HT-29 (cell line): ENCODE data around the gene MRPL17. TPM values are rescaled to one million over a fixed set of nuclear protein-coding genes. Genes with fewer than 3 reads are reported as not detected.
"Not testable (repeated sequence)": the region's sequence is repeated elsewhere in the genome, so short reads cannot be mapped to it uniquely, and the experiment has no call there.

Source experiments
- DNase-seq: peaks from one replicate; pipeline ENCODE4 v3.0.0-alpha.2; 2015; ENCODE audit warnings: low spot score
- total RNA-seq: library from RNA; depleted of rRNA; stranded (reverse); fragments of >200 nt; shearing (Covaris generic); gene quantifications from 2 replicates; pipeline ENCODE4 v1.2.3, GENCODE V29; 2014; rRNA removed

The MRPL17 gene
- total RNA-seq, result 94.8 and 99.8 TPM in 2 replicates

- peak; percentile 100 for DNase-seq
These were observed at the start of gene MRPL17 for GRCh38 chr11:6682936-6683861. Gene MRPL17, minus strand, starts transcription at chr11:6683340. Its CDS starts 44 bp downstream, at chr11:6683296.

DNA sequence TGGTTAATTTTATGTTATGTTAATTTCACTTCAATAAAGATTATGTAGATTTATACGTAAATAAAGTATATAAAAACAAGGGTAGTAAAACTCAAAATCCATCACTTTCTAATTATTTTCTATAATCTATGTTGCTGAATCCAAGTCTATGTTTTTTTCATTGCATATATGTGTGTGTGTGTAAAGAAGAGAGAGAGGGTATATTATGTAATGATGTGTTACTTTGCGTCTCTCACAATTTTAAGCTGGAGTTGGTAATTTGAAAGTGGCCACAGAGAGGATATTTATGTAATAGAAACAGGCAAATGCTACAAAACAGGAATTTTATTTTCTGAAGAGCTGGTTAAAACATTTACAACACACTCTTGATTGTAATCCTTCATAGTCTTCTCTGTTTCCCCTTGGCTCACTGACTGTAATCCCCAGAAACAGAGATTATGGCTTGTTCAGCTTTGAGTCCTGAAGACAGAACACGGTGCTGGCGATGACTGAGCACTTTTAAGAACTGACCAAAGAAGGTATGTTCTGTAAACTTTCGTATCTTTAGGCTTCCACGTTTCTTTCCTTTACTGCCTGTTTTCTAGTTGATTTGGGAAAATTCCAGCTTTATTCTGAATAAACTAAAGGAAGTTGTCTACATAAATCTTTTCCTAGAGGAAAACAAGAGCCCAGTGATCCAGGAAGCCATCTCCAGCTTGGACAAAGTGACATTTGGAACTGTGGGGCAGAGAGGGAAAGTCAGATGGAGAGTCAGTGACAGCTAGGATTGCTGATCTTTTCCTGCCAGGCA, 45.0 kb upstream of the MRPL17 start:
- DNase-seq, result no peak

GRCh38 chr11:6725386-6725896, 42.3 kb upstream of the MRPL17 start:
- no peak for DNase-seq

- DNase-seq, result no peak
These were observed 40.9 kb upstream of the MRPL17 start for GRCh38 chr11:6724013-6724412.

DNA sequence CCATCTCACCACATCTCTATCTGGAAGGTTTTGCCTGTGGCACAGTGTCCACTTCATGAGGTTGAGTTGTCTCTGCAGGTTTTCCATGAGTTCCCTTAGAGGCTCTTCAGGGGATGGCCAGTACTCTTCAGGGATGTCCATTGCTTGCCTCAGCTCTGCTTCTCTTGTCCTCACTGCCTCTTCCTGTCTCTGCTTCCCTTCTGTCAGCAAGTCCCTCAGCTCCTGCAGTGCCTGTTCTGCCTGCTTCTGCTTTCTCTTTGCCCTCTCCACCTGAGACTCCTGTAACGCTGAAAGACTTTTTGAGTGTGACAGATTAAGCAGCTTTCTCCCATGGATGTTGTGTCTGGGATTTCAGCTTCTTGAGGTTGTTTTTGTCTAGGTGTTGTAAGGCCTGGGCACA, 38.2 kb upstream of the MRPL17 start:
- no peak for DNase-seq

GRCh38 chr11:6719576-6719975, 36.4 kb upstream of the MRPL17 start:
- no peak for DNase-seq

DNA sequence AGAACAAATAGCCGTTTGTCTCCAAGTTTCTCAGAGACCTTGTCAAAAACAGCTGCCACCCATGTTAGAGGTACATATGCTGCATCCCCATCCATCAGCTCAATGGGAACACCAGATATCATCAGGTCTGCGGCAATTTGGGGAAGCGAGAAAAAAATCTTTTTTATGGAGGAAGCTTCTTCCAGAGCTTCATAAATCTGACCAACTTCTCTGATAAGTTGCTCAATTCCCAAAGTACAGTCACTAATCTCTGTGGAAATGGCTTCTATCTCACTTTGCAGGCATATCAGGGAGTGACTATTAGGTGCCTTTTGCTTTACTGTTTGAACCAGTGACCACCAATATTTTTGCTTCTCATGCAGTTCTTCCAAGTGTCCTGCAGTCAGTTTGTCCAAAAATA, 34.3 kb upstream of the MRPL17 start:
- no peak for DNase-seq

GRCh38 chr11:6711552-6711951, 28.4 kb upstream of the MRPL17 start:
- peak; percentile 49 for DNase-seq

GRCh38 chr11:6708876-6709275, 25.7 kb upstream of the MRPL17 start:
- no peak for DNase-seq

- peak; percentile 82 for DNase-seq
These were observed 22.9 kb upstream of the MRPL17 start for GRCh38 chr11:6705905-6706535.

DNA sequence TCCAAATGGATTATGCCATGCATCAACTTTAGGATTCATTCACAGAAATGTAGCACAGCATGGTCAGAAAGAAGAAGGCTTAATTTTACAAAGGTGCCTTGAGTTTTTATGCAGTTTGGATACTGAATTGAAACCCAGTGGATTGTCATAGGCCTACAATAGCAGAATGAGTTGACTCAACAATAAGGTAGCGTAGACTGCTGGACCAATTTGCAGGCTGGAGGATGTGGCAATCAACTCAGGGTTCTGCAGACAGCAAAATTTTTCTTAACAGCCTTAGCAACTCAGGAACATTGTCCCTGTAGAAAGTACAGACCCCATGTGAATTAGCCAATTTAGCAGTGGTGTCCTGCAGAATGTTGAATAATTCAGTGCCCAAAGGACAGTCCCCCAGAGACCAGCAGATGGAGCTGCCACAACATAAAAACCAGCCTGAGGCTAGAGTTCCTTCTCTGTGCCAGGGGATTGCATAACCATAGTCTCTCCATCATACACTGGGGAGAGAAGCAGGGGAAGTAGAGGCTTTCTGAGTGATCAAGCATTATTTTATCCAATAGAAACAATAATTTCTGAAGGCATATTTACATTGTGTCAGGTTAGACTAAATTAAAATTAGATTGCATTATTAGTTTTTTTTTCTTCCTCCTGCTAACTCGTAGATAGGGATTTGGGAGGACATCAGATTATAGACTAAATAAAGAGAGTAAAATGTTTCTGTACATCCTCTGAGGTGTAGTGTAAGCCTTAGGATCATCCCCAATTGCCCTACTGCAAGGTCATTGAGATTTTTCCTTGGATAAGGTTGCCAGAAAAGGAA, 20.3 kb upstream of the MRPL17 start:
- DNase-seq, result peak; percentile 68

- DNase-seq, result not testable (repeated sequence)
These were observed 18.8 kb upstream of the MRPL17 start for GRCh38 chr11:6701955-6702354.

- no peak for DNase-seq
These were observed 12.2 kb upstream of the MRPL17 start for GRCh38 chr11:6695377-6695776.

GRCh38 chr11:6694229-6694535, 11.0 kb upstream of the MRPL17 start:
- DNase-seq, result no peak

- peak; percentile 12 for DNase-seq
These were observed 10.4 kb upstream of the MRPL17 start for GRCh38 chr11:6693342-6694228.

DNA sequence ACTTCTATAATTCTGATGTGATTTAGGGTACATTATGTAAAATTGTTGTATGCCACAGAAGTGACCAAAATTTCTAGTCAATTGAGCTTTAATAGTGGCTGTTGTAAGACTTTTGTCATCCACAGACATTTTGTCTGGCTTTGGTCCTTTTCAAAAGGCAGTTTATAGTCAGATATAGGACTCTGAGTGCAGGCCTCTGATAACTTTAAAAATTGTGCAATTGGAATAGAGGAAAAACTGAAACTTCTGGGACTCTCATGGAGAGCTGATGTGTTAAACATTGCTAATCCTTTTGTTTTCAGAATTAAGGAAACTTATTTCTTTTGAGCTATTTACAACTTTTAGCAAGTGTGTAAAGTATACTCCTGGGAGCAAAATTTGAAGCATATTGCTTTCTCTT, 9.0 kb upstream of the MRPL17 start:
- DNase-seq, result no peak

GRCh38 chr11:6690431-6691132, 7.4 kb upstream of the MRPL17 start:
- DNase-seq, result not testable (repeated sequence)

- no peak for DNase-seq
These were observed 4.7 kb upstream of the MRPL17 start for GRCh38 chr11:6687876-6688275.

GRCh38 chr11:6686006-6686405, 2.9 kb upstream of the MRPL17 start:
- no peak for DNase-seq
